OCI-LY7 (cell line): Measurements from ENCODE around the gene GPHN.

Experiments
- CTCF ChIP-seq: fragments of 200-600 bp; sonication (generic); conservative IDR thresholded peaks from 2 replicates; pipeline ENCODE4 v1.5.1; 2014; ENCODE audit warnings: mild to moderate bottlenecking, antibody characterized with exemption, low read length, moderate library complexity, mixed read lengths
- EZH2phosphoT487 ChIP-seq: fragments of 200-600 bp; sonication (generic); IDR thresholded peaks from 2 replicates; pipeline ENCODE4 v1.6.1; 2018; ENCODE audit warnings: low read depth, borderline replicate concordance, mild to moderate bottlenecking, mixed run types, antibody characterized with exemption, low read length, moderate library complexity, mixed read lengths

- TF ChIP-seq CTCF (no peak), EZH2phosphoT487 (no peak)
These were observed 92.5 kb downstream of the GPHN start for GRCh38 chr14:66600416-66600815.
